HG02938 (cell line): ENCODE data around the gene ADAMTS17.
"Not testable (repeated sequence)": the region's sequence is repeated elsewhere in the genome, so short reads cannot be mapped to it uniquely, and the experiment has no call there.

Source experiments
- ATAC-seq: cut with Tn5 transposase; IDR thresholded peaks from one replicate; pipeline ENCODE4 v1.9.1; 2021; ENCODE audit warnings: mild to moderate bottlenecking, moderate library complexity; ENCODE audit not compliant: unreplicated experiment

ADAMTS17 gene

DNA sequence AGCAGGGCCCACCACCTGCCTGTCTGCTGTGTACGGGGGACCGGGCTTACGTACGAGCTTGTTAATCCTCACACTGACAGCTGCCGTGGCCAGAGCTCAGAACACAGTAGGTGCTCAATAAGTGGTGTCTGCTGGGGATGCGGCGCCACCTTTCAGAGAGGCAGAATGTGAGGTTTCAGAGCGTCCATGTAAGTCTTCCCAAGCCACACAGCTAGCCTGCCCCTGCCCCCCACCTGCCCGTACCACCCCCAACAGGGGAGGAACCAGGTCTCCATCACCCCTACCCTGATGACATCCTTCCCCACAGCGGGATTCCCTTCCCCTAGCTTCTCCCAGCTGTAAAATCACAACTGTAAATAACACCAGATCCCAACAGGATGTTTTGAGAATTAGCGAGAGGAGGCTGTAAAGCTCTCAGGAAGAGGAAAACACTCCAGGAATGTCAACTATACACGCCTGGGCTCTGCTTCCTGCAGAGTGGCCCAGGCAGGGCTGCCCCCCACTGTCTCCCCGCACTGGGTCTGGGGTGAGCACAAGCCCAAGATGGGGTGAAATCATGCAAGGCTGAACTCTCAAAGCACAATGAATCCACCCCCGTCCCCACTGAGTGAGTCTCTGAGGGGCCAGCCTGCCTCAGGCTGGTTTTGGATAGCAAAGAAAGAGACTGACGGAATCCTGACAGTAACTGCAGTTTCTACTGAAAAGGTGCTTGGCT is 358.4 kb downstream of the ADAMTS17 start:
- ATAC-seq, result no peak

DNA sequence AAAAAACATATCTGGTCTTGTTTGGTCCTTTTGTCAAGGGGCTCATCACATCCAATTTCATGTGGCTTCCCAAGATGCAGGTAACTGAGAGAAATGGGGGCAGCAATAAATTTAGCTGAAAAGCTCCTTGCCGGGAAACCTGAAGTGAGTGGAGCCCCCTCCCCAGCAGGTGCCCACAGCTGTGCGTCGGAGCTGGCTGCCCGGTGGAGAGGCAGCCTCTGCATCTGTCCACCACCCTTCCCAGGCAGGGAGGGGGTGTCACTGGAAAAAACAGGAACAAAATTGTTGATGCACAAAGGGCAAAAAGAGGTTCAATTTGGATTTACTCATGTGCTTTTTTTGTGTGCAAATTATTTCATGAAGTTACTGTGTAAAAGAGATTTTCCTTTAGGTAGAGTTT is 359.1 kb downstream of the ADAMTS17 start:
- ATAC-seq, result no peak

DNA sequence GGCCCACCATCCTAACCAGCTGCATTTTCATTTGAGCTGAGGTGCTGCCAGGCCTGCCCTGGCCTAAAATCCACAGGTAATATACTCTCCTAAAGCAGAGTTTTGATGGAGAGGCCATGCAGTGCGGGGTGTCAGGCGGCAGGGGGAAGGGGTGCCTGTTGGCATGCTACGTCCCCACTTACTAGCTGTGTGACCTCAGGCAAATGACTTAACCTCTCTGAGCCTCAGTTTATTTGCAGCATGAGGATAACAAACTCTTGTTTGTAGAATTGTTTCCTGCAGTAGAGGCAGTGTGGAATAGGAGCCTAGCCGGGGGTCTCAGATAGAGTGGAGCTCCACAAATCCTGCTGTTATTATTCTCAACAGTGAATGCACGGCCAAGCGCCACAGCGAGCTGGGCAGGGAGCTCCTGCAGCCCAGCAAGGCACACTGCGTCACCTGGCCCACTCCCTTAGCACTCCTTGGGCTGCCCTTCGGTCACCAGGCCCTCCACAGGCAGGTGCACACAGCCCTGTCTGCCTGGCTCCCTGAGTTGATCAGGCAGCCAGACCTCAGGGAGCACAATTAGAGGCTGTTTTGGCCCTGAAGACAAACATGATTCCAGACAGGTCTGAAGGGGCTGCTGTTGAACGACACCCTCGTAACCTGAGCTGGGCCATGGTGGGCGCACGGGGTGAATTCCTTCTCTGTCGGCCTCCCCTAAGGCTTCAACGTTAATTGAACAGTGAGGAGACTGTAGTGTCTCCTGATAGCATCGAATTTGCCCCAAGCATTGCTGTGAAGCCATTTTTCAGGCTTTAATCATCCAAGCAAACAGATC is 359.7 kb downstream of the ADAMTS17 start:
- ATAC-seq, result no peak

DNA sequence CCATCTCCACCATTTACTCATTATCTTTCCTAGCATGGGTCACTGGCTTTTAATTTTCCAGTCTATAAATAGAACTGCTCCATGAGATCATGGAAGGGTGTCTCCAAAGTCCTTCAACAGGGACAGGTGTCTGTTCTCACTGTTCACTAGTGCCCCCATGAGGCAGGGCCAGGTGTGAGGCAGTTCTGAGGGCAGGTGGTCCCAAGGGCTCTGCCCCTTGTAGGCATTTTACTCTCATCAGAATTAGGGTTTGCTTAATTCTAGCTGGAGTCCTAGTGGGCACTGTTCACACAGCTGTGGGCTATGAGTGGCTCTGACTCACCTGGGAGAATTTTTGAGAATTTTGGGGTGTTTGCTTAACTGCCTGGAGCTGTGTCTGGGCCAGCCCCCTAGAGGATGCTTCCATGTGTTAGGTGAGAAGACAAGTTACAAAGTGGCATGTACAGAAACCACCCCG is 360.6 kb downstream of the ADAMTS17 start:
- no peak for ATAC-seq

DNA sequence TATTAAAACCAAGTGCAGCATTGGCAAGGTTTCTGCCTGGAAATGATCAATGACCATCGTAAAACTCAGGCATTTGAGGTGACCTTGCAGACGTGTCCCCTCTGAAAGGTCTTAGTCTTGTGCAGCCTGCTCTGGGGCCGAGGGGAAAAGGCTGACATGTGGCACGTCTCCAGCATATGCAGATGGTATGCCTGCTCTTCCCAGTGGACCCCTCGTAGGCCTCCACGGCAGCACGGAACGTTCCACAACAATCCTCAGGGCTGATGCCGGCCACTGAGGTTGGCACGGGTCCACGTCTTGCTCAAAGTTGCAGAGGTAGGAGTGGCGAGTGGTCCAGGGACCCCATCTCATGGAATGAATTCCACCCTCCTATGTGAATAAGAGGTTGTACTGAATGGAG is 361.0 kb downstream of the ADAMTS17 start:
- no peak for ATAC-seq

DNA sequence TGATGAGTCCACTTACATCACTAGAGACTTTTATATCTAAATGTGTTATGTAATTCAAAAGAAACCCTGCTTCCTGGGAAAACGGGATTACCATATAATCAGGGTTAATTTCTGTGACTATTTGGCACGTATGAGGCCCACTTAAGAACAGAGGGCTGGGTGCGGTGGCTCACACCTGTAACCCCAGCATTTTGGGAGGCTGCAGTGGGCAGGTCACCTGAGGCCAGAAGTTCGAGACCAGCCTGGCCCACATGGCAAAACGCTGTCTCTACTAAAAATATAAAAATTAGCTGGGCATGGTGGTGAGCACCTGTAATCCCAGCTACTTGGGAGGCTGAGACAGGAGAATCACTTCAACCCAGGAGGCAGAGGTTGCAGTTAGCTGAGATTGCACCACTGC is 361.9 kb downstream of the ADAMTS17 start:
- ATAC-seq, result not testable (repeated sequence)

DNA sequence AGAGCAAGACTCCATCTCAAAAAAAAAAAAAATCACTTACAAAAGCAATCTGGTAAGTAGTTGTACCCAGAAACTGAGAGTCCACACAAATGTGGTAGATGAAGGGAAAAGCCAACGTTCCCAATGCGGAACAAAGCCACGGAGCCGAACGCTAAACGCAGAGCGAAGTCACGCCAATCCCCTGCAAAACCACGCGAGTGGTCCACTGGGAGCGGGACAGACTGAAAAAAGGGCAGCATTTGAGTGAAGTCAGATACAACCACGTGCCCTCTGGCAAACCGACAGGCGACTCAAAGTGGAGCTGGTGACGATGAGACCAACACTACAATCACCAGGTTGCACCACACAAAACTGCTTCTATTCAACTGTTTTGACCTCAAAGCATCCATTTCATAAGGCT is 362.4 kb downstream of the ADAMTS17 start:
- ATAC-seq, result no peak

DNA sequence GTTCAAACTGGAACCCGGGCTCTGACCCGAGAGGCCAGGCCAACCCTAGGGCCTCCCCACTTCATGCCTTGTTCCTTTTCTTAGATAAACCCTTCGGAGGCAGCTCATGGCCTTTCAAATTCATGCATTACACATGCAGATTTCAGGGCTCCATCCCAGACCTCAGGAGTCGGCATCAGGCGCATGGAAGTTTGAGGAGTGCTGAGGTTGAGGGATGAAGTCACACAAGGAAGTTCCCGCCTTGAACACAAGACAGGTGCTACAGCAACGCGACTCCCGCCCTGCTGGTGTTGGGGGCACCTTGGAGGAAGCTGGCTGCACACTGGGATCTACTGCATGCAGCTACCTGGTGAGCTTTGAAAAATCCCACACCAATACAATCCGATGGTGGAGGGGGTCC is 363.3 kb downstream of the ADAMTS17 start:
- ATAC-seq, result no peak

DNA sequence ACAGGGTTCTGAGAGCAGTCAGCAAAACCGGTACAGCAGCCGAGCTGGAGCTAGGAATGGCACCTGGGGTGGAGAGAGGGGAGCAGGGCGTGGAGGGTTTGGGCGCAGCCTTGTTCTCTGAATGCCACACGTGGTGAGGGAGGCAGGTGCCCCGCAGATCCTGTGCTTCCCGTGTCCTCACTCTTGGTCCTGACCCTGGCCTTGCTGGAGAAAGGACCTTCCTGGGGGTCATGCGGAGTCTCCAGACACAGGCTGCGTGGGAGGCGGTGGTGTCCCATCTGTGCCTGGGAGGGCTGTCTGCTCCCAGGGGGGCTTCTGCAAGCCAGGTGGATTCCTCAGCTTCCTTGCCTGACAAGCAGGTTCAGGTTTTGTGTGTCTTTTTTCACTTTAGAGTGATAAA is 363.8 kb downstream of the ADAMTS17 start:
- no peak for ATAC-seq

DNA sequence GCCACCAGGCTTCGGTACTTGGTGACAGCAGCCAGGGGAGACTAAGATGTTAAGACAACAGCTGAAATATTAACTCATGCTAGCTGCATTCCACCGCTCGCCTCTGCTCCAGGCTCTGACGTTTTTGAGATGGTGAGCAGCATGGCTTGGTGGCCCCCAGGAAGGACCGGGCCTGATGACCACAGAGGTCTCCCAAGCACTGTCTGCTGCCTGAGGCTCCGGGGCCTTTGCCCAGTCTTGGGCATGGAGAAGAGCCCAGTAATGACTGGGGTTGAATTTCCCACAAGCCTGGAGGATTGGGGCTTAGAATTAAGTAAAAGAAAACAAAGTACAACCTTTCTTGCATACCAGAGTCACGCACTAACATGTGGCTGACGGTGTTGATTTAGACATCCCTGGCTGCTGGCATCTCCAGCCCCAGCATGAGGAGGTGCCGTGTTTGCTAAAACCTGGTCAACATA is 364.9 kb downstream of the ADAMTS17 start:
- ATAC-seq, result no peak

DNA sequence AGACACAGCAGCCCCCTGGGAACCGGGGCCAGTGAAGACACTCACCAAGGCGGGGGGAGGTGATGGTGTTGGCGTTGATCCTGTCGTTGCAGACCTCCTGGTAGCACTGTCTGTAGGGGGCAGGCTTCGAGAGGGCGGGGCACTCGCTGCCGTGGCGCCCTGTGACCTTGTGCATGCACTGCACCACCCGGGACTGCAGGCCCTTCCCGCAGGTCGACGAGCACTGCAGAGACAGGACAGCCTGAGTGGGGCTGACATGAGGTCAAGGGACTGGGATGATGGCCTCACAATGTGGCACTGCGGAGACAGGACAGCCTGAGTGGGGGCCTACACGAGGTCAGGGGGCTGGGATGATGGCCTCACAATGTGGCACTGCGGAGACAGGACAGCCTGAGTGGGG is 365.8 kb downstream of the ADAMTS17 start:
- no peak for ATAC-seq

DNA sequence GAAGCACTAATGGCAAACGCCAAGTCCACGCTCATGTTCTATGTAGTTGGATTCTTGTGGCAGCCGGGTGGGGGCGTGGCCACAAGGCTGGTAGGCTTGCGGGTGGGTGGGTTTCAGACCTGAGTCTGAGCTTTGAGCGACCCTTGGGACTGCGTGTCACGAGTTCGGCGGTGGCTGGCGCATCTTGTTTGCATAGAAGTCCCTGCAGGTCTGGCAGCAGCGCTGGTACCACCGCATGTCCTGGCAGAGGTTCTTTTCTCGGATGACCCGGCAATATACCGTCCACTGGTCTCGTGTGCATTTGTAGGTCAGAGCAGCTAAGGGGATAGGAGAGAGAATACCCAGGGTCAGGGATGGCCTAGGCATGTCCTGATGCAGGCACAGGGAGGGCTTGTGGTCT is 367.5 kb downstream of the ADAMTS17 start:
- ATAC-seq, result no peak

DNA sequence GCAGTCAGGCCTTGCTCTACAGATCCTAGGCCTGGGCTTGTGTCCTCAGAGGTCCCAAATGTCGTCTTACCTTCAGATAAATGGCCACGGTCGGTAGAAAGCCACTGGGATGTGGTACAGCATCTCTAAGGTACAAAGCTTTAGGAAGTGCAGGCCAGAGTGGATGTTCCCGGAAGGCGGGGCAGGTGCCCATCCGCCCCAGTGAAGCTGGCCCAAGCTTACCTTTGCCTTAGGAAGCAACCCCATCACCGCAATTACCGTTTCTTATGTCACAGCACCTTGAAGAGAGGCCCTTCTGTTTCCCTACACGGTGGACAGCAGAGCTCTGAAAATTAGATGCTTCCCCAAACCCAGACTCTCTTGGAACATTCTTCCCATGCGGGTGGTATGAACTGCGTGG is 368.4 kb downstream of the ADAMTS17 start:
- no peak for ATAC-seq

DNA sequence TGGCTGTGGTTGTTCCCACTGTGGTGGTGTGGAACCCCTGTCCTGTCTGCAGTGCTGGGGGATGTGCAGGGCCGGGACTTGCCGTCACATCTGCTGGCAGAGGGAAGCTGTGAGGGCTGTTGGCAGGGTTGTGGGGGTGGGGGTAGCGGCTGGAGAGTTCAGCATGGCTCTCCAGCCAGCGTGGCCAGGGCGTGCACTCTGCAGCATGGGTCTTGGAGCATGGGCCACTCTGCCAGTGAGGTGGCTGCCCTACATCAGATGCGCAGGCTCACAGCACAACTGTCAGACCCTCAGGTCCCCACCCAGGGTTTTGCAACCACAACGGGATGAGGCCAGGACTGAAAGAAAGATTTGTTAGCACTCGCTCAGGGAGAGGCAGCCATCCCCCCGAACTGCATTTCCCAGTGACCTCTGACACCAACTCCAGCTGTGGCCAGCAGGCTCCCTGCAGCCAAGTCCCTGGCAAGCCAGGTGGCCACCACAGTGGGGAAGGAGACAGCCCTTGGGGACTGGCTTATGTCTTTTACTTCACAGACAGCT is 370.8 kb downstream of the ADAMTS17 start:
- no peak for ATAC-seq

DNA sequence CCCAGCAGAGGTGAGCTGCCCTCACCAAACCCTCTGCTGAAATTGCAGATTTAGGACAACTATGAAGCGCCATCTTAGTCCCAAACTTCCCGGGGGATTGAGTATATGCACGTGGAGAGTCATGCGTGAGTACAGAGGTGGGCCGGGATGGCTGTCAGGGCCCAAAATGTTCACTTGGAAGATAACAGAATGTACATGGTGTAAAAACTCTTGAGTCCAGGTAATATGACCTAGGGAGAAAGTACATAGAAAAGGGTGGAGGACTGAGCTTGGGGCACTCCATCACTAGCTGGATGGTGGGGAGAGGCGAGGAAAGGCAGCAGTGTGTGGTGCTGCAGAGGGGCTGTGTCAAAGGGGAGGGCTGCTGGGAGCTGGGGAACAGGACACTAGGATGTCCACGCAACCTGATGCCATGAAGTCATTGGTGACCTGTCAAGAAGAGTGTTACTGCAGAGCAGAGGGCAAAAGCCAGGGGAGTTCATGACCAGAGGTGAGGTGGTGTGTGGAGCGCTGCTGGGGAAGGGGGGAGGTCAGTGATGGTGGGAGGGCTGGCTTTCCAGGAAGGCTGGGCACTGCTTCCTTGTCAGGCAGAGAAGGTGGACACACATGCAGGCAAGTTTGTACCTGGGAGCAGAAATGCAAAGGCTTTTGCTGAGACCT is 372.4 kb downstream of the ADAMTS17 start:
- no peak for ATAC-seq

DNA sequence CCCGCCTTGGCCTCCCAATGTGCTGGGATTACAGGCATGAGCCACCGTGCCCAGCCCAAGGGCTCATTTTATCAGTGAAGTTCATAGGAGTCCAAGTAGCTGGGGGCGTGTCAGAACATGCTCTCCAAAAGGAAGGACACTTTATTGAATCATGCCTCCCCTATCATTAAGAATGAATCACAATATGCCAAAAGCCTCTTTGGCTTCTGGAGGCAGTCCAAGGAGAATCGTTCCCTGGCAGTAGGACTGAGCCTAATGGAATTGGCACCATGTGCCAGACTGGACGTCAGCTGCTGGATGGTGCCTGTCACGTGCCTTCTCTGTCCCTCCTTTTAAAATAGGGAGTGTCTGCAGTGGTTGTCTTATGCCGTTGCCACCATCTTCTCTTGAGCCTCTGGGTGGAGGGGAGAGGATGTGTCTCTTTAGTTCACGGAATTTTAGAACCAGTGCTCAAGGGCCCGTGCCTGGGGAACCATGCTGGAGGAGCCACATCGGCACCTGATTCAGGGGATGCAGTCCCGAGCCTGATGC is 373.9 kb downstream of the ADAMTS17 start:
- no peak for ATAC-seq

DNA sequence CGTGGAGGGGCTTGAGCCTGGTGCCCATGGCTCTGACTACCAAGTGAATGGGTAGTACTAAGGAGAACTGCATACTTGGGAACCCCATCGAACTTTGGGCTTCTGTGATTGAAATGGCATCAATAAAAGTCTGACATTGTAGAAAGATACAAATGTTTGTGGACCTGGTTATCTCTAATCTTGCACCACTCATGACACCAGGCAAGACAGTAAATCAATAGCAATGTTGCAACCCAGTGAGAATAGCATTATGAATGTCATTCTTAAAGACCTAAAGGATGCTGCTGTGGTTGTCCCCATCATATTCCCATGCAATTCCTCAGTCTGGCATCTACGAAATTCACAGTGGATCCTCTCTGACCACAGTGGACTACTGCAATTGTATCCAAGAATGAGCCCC is 375.0 kb downstream of the ADAMTS17 start:
- ATAC-seq, result no peak

DNA sequence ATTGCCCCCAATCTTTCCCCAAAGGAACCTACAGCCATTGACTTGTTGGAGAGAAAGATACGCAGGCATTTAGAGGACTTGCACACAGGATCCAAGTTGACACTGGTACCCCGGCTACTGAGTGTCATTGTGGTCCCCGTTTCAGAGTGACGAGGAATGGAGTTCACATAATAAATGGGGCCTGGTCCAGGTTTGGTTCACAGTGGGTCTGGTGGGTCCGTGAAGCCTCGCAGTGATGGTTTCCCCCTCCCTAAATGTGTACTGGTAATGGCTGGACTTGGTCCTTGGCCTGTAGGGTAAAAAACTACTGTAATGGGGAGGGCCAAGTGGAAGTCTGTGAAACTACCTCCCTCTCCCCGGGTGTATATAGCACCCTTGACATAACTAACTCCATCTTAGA is 376.4 kb downstream of the ADAMTS17 start:
- no peak for ATAC-seq

DNA sequence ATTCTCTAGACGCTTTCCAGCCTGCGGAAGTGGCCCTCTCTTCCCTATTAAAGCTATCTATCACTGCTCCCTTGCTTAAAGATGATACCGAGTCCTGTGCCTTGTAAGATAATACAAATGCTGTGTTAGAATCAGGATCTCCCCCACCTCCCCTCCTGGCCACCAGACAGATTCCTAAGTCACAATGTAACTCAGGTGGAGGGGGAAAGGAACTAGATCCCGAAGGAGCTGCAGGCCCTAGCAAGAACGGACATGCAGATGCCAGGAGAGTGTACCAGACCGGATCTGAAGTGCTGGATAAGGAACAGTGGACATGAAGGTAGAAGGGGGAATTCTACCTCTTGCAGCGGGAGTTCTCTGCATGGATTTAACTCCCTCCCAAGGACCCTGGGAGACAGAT is 377.8 kb downstream of the ADAMTS17 start:
- no peak for ATAC-seq

DNA sequence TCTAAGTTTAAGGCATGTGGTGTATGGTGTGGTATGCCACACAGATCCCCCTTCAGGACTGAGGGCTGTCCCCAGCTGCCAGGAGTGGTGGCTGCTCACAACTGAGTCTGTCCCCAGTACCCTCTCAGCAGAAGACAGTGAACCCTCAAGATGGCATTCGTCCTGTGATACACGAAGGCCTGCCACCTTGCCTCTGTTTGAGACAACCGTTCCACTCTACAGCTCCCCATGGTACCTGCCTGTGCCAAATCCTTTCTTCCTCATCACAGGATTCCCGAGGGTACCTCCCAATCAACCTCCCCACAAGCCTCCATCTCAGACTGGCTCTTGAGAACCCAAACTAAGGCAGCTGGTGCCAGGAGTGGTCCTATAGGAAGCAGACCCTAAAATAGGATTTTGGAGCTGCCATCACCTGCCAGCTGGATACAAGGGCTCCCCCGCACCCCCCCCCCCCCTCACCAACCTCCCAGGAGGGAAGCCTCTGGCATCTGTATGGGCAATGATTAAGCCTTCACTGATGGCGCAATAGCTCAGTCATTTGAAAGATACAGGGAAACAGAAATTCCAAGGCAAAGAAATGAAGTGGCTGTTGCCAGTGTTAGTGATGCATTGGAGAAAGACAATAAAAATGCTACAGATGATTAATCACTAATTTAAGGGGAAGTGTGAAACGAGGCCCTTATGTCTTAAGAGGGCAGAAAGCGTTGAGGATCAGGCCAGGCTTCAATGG is 378.5 kb downstream of the ADAMTS17 start:
- no peak for ATAC-seq
